ENCODE data around the gene NPC1. TPM values are rescaled to one million over a fixed set of nuclear protein-coding genes. Genes with fewer than 3 reads are reported as not detected.

Gene NPC1
- total and polyA plus RNA-seq, 2 of the 8 experiments (the other 6 are each of a cell fraction or from before 2014, with no cell fraction given): 34.1 to 39.5 TPM

DNA sequence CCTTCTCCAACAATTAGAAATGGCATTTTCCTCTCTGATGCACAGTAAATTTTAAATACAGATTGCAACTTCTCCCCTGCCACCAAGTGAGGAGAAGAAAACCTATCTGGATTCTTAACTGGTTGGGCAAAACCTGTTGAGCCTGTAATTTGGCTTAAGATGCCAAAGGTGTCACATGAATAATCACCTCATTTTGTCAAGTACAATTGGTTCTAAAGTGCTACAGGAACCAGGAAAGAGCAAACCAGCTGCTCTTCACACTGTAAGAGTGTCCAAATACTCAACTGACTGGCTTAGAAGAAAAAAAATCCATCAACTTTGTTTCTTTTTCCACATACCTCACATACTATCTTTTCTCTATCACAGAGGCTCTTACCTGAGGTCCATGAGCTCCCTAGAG lies 35.4 kb downstream of the NPC1 start:
- CTCF ChIA-PET (ENCODE audit: partially characterized antibody): no interaction called here
- Histone ChIP-seq H3K23me2 (ENCODE audit: low read depth, low read length) (no peaks in the 10 kb centered on the region), H4K8ac (ENCODE audit: extremely low read depth, insufficient read depth, low read length) (no peak overlapping the region), H4K5ac (ENCODE audit: insufficient read length, low read depth, low read length) (no peak overlapping the region), H3K9me3 (ENCODE audit: insufficient read depth in 2 of 2, low read depth in 1 of 2, low read length in 1 of 2) (no peaks in the 10 kb centered on the region), H3K4ac (replicated peaks; ENCODE audit: insufficient read length, low read depth, low read length) (no peak overlapping the region), H2BK12ac (ENCODE audit: low read depth, low read length) (no peak overlapping the region), H3K9ac (replicated peaks in 1 of 4; ENCODE audit: extremely low read depth in 1 of 4, low read depth in 3 of 4, low read length in 3 of 4) (no peak overlapping the region), H2BK20ac (ENCODE audit: low read length) (no peak overlapping the region), H2BK120ac (replicated peaks; ENCODE audit: low read depth, low read length) (no peak overlapping the region), H2BK15ac (ENCODE audit: low read length) (no peak overlapping the region), H3K23ac (ENCODE audit: insufficient read length) (no peak overlapping the region), H4K91ac (replicated peaks; ENCODE audit: insufficient read length, low read length) (no peak overlapping the region), H3K18ac (ENCODE audit: extremely low read depth, low read length) (no peak overlapping the region), H3K56ac (replicated peaks; ENCODE audit: insufficient read length, low read depth, low read length) (no peak overlapping the region), H3K14ac (ENCODE audit: insufficient read length) (no peak overlapping the region), H3K36me3 (ENCODE audit: control insufficient read depth in 2 of 4, insufficient read depth in 4 of 4, low read length in 3 of 4) (peaks cover 6 to 59% (median 28%) of the 10 kb centered on the region in 4 experiments; a peak in 7 of 8 replicates), H3K27ac (ENCODE audit: low read depth, low read length) (no peak overlapping the region), H3K27me3 (replicated peaks in 1 of 4; ENCODE audit: control insufficient read depth in 3 of 4, extremely low read depth in 1 of 4, insufficient read depth in 3 of 4, low read length in 3 of 4) (no peaks in the 10 kb centered on the region), H2AK5ac (ENCODE audit: low read depth, low read length) (no peak overlapping the region), H2AFZ (ENCODE audit: low read length) (no peak overlapping the region), H3K79me2 (ENCODE audit: control insufficient read depth in 1 of 2, insufficient read depth in 2 of 2, low read length in 2 of 2) (no peaks in the 10 kb centered on the region), H3K79me1 (ENCODE audit: low read depth, low read length) (no peaks in the 10 kb centered on the region), H3K4me1 (replicated peaks in 1 of 4; ENCODE audit: control insufficient read depth in 3 of 4, insufficient read depth in 4 of 4, low read length in 3 of 4) (no peaks in the 10 kb centered on the region), H2BK5ac (ENCODE audit: low read depth, low read length) (no peak overlapping the region), H4K20me1 (replicated peaks in 1 of 2; ENCODE audit: control insufficient read depth in 1 of 2, insufficient read depth in 2 of 2, low read length in 2 of 2) (peaks cover 0 to 3% of the 10 kb centered on the region in 2 experiments), H3K4me3 (ENCODE audit: extremely low read depth in 1 of 4, insufficient read depth in 2 of 4, low read depth in 3 of 4, low read length in 4 of 4) (no peak overlapping the region), H3K4me2 (ENCODE audit: insufficient read depth in 1 of 2, low read depth in 2 of 2, low read length in 2 of 2) (no peak overlapping the region)
- no peak for FAIRE-seq
- TF ChIP-seq EP300 (IDR thresholded peaks at IDR 0.05; ENCODE audit: borderline replicate concordance in 1 of 2, low read depth in 2 of 2, low read length in 2 of 2) (no peak), POU5F1 (IDR thresholded peaks at IDR 0.05; ENCODE audit: low read depth, low read length) (no peak), RXRA (IDR thresholded peaks at IDR 0.05; ENCODE audit: insufficient read depth, low read depth, low read length) (no peak), CHD1 (IDR thresholded peaks at IDR 0.05; ENCODE audit: low read depth, low read length) (no peak), POLR2AphosphoS5 (IDR thresholded peaks at IDR 0.05; ENCODE audit: low read depth, low read length) (no peak), GTF2F1 (IDR thresholded peaks at IDR 0.05; ENCODE audit: borderline replicate concordance, low read depth, low read length) (no peak), FOSL1 (IDR thresholded peaks at IDR 0.05; ENCODE audit: insufficient read depth, low read depth, low read length) (no peak), JUND (IDR thresholded peaks at IDR 0.05; ENCODE audit: low read length) (no peak), CTBP2 (IDR thresholded peaks at IDR 0.05; ENCODE audit: borderline replicate concordance, insufficient read depth, insufficient read length, low read length) (no peak)
- TF ChIP-seq, protein P1, sequence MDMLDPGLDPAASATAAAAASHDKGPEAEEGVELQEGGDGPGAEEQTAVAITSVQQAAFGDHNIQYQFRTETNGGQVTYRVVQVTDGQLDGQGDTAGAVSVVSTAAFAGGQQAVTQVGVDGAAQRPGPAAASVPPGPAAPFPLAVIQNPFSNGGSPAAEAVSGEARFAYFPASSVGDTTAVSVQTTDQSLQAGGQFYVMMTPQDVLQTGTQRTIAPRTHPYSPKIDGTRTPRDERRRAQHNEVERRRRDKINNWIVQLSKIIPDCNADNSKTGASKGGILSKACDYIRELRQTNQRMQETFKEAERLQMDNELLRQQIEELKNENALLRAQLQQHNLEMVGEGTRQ (IDR thresholded peaks at IDR 0.05; ENCODE audit: low read length): no peak
- DNase-seq (ENCODE audit: low read depth in 1 of 2, low spot score in 2 of 2): no peak
- POLR2A ChIA-PET (ENCODE audit: partially characterized antibody): no interaction called here

Measured in H1 (cell line).